Smooth muscle cell of the umbilical artery (primary cell): ENCODE results near the gene YES1. TPM values are rescaled to one million over a fixed set of nuclear protein-coding genes. Genes with fewer than 3 reads are reported as not detected.

Experiments
- total RNA-seq: library from RNA; depleted of rRNA; stranded (reverse); fragments of >200 nt; gene quantifications from 2 replicates; pipeline ENCODE4 v1.2.3, GENCODE V29; 2014

Gene YES1
- 81.4 and 110 TPM in 2 replicates for total RNA-seq

GRCh38 chr18:811892-812375 is at the start of gene YES1:
Gene YES1, minus strand, starts transcription at chr18:812242. Its CDS starts 55,415 bp downstream, at chr18:756827.

GRCh38 chr18:712401-713134 is 99.5 kb downstream of the YES1 start, which contains the start of gene ENOSF1:
Gene ENOSF1, minus strand, starts transcription at chr18:712630. Its CDS starts 43 bp downstream, at chr18:712587.

Other genes with a start within 250 kb of the YES1 start
- gene CETN1, start 231.9 kb downstream of the YES1 start, total RNA-seq: not detected in 2 replicates
- not detected in 2 replicates for gene CLUL1, start 215.3 kb downstream of the YES1 start, total RNA-seq
- gene TYMS, start 154.6 kb downstream of the YES1 start, total RNA-seq: 8.3 and 32.5 TPM in 2 replicates
- 18.5 and 27.3 TPM in 2 replicates for gene ENOSF1, start 99.6 kb downstream of the YES1 start, total RNA-seq
- not detected in 2 replicates for gene ADCYAP1, start 92.6 kb upstream of the YES1 start, total RNA-seq